Thyroid gland (tissue), 4 donors: ENCODE data around the gene IPPK.

Source experiments
- POLR2A ChIP-seq, 2 donors: fragments of 450-650 bp; IDR thresholded peaks; one replicate each; pipeline ENCODE4 v1.6.1; 2017; ENCODE audit warnings: antibody characterized with exemption in 2 of 2, mild to moderate bottlenecking in 2 of 2, moderate library complexity in 1 of 2
- TF ChIP-seq, protein P1 (sequence below), 6 experiments: fragments of 200-600 bp in 3 of 6; fragments of 450-650 bp in 3 of 6; sonication (generic) in 3 of 6; IDR thresholded peaks; one replicate each; pipeline ENCODE4 v1.5.1; 2016 to 2019; ENCODE audit warnings: antibody characterized with exemption in 6 of 6, mild to moderate bottlenecking in 2 of 6, inconsistent platforms in 1 of 6, moderate library complexity in 1 of 6

DNA sequence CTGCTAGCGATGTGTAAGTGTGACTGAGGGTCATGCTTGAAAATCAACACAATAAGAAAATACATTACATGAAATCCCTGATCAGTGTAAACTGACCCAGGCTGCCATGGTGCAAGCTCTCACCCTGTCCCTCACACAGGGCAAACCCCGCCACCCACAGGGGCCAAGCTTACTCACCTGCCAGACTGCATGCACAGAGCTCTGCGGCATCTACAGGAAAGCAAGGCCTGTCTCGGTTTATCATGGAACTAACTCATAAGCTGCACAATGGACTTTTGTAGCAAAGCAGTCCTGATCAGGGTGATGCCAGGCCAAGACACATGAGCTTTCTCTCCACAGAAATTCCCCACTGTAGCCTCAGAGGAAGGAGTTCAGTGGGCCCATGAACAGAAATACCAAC, 9.7 kb downstream of the IPPK start:
- TF ChIP-seq POLR2A (IDR thresholded peaks at IDR 0.05), result no peak
- TF ChIP-seq, protein P1, sequence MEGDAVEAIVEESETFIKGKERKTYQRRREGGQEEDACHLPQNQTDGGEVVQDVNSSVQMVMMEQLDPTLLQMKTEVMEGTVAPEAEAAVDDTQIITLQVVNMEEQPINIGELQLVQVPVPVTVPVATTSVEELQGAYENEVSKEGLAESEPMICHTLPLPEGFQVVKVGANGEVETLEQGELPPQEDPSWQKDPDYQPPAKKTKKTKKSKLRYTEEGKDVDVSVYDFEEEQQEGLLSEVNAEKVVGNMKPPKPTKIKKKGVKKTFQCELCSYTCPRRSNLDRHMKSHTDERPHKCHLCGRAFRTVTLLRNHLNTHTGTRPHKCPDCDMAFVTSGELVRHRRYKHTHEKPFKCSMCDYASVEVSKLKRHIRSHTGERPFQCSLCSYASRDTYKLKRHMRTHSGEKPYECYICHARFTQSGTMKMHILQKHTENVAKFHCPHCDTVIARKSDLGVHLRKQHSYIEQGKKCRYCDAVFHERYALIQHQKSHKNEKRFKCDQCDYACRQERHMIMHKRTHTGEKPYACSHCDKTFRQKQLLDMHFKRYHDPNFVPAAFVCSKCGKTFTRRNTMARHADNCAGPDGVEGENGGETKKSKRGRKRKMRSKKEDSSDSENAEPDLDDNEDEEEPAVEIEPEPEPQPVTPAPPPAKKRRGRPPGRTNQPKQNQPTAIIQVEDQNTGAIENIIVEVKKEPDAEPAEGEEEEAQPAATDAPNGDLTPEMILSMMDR (IDR thresholded peaks at IDR 0.05), result no peak
